DOHH2 (cell line): ENCODE results near the gene SULT1B1.

Experiments
- H3F3A ChIP-seq: fragments of 200-600 bp; sonication (generic), shearing (Covaris generic); 2 replicates; pipeline ENCODE4 v1.6.0; 2016; ENCODE audit warnings: antibody characterized with exemption, mild to moderate bottlenecking; ENCODE audit not compliant: control insufficient read depth, insufficient read depth
- H3K27ac ChIP-seq: fragments of 200-600 bp; sonication (generic); 2 replicates; pipeline ENCODE4 v1.5.1; 2014; ENCODE audit warnings: low read depth, mild to moderate bottlenecking, low read length, moderate library complexity
- H3K27me3 ChIP-seq: fragments of 200-600 bp; sonication (generic); 2 replicates; pipeline ENCODE4 v1.6.1; 2014; ENCODE audit warnings: mild to moderate bottlenecking, low read length, mixed read lengths; ENCODE audit not compliant: control insufficient read depth
- H3K36me3 ChIP-seq: fragments of 200-600 bp; sonication (generic); 2 replicates; pipeline ENCODE4 v1.6.1; 2014; ENCODE audit warnings: mild to moderate bottlenecking, low read length, moderate library complexity, mixed read lengths; ENCODE audit not compliant: control insufficient read depth
- H3K4me1 ChIP-seq: fragments of 200-600 bp; sonication (generic); 2 replicates; pipeline ENCODE4 v1.6.1; 2014; ENCODE audit warnings: mild to moderate bottlenecking, low read length, mixed read lengths; ENCODE audit not compliant: control insufficient read depth
- H3K4me2 ChIP-seq: fragments of 200-600 bp; sonication (generic); 2 replicates; pipeline ENCODE4 v1.6.0; 2014; ENCODE audit warnings: mild to moderate bottlenecking, low read length, moderate library complexity
- H3K4me3 ChIP-seq: fragments of 200-600 bp; sonication (generic); 2 replicates; pipeline ENCODE4 v1.5.1; 2014; ENCODE audit warnings: mild to moderate bottlenecking, low read length, mixed read lengths
- H3K79me2 ChIP-seq: fragments of 200-600 bp; sonication (generic); 2 replicates; pipeline ENCODE4 v1.6.1; 2014; ENCODE audit warnings: mild to moderate bottlenecking, low read length, mixed read lengths; ENCODE audit not compliant: control insufficient read depth
- H3K9me2 ChIP-seq: fragments of 200-600 bp; sonication (generic); replicated peaks from 2 replicates; pipeline ENCODE4 v1.6.1; 2014; ENCODE audit warnings: mild to moderate bottlenecking, low read length, mixed read lengths; ENCODE audit not compliant: control insufficient read depth
- H3K9me3 ChIP-seq: fragments of 200-600 bp; sonication (generic); 2 replicates; pipeline ENCODE4 v1.6.1; 2014; ENCODE audit warnings: antibody characterized with exemption, low read length, mixed read lengths; ENCODE audit not compliant: control insufficient read depth, insufficient read depth
- H4K20me1 ChIP-seq: fragments of 200-600 bp; sonication (generic); 2 replicates; pipeline ENCODE4 v1.6.0; 2014; ENCODE audit warnings: low read depth, mild to moderate bottlenecking, antibody characterized with exemption, low read length, moderate library complexity; ENCODE audit not compliant: control insufficient read depth, insufficient read depth
- EZH2phosphoT487 ChIP-seq: fragments of 200-600 bp; sonication (generic); IDR thresholded peaks from 2 replicates; pipeline ENCODE4 v1.6.1; 2017; ENCODE audit warnings: borderline replicate concordance, mild to moderate bottlenecking, antibody characterized with exemption, low read length, moderate library complexity, mixed read lengths
- TF ChIP-seq, protein P1 (sequence below): fragments of 200-600 bp; sonication (generic); IDR thresholded peaks from one replicate; pipeline ENCODE4 v1.5.1; 2014; ENCODE audit warnings: antibody characterized with exemption, mild to moderate bottlenecking, low read depth, low read length; ENCODE audit not compliant: poor library complexity, severe bottlenecking

The SULT1B1 gene

DNA sequence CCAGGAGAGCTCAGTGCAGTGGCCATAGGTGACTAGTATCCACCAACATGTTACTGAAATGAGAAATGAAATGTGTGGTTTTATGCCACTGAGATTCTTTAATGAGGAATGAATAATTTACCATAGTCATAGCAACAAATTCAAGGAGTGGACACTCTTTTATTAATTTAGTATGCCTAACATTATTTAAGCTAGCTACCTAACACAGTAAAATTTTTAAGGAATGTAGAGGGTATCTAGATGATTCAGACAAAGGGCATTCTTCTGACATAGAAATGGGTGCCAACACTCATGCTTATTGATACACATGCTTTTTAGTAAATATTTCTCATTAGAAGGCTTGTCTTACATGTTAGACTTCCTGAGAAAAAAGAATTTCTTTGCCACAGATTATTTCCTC, 33.3 kb upstream of the SULT1B1 start:
- Histone ChIP-seq H3K9me2 (no peaks in the 10 kb centered on the region), H3K27ac (no peak overlapping the region), H3K36me3 (no peaks in the 10 kb centered on the region), H3K79me2 (no peaks in the 10 kb centered on the region), H4K20me1 (no peaks in the 10 kb centered on the region), H3K4me1 (no peaks in the 10 kb centered on the region), H3K4me3 (no peak overlapping the region), H3K9me3 (no peaks in the 10 kb centered on the region), H3K27me3 (no peaks in the 10 kb centered on the region), H3K4me2 (no peak overlapping the region), H3F3A (no peaks in the 10 kb centered on the region)
- TF ChIP-seq, protein P1, sequence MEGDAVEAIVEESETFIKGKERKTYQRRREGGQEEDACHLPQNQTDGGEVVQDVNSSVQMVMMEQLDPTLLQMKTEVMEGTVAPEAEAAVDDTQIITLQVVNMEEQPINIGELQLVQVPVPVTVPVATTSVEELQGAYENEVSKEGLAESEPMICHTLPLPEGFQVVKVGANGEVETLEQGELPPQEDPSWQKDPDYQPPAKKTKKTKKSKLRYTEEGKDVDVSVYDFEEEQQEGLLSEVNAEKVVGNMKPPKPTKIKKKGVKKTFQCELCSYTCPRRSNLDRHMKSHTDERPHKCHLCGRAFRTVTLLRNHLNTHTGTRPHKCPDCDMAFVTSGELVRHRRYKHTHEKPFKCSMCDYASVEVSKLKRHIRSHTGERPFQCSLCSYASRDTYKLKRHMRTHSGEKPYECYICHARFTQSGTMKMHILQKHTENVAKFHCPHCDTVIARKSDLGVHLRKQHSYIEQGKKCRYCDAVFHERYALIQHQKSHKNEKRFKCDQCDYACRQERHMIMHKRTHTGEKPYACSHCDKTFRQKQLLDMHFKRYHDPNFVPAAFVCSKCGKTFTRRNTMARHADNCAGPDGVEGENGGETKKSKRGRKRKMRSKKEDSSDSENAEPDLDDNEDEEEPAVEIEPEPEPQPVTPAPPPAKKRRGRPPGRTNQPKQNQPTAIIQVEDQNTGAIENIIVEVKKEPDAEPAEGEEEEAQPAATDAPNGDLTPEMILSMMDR, result no peak
- no peak for TF ChIP-seq EZH2phosphoT487

DNA sequence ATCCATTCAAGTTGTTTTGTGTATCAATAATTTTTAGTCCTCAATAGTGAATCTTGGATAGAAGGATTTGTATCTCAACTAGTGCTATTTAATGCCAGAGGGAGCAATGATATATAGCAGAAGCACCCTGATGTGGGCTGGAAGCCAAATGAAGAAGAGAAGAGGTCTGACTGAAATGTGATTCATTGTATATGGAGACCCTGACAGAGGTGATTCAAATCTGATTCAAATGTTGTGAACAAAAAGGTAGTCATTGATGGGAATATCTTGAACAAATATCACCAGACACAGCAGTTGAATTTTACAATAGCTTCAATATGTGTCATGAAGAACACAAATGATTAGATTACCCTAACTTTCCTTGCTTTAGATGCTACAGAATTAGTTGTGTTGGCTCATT, 27.5 kb upstream of the SULT1B1 start:
- H3K4me1 ChIP-seq, result no peaks in the 10 kb centered on the region
- no peak for TF ChIP-seq EZH2phosphoT487
- TF ChIP-seq, protein P1, result no peak
- no peaks in the 10 kb centered on the region for H3F3A ChIP-seq
- no peak overlapping the region for H3K4me3 ChIP-seq
- H3K27me3 ChIP-seq, result no peaks in the 10 kb centered on the region
- H3K79me2 ChIP-seq, result no peaks in the 10 kb centered on the region
- no peak overlapping the region for H3K4me2 ChIP-seq
- H4K20me1 ChIP-seq, result no peaks in the 10 kb centered on the region
- H3K36me3 ChIP-seq, result no peaks in the 10 kb centered on the region
- H3K27ac ChIP-seq, result no peak overlapping the region
- H3K9me3 ChIP-seq, result peaks cover 3% of the 10 kb centered on the region; the same call in 1 of the 2 replicates
- H3K9me2 ChIP-seq, result no peaks in the 10 kb centered on the region

DNA sequence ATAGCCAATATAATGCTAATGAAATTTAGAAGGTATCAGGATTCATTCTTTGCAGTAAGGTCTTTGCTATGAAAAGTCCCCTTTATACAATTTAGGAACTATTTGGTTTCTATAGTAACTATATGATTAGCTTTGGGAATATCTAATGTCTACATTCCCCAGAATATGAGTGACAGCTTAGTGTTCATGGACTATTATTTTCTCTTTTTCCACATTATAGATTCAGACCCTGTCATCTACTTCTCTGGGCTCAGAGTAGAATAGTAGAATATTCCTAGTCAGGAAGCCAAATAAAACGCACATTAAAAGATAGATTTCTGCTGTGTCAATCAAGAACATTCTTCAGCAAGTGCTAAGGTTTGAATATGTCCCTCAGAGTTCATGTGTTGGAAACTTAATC, 26.1 kb upstream of the SULT1B1 start:
- H3K9me2 ChIP-seq, result no peaks in the 10 kb centered on the region
- TF ChIP-seq, protein P1, result no peak
- TF ChIP-seq EZH2phosphoT487, result no peak
- H3K27me3 ChIP-seq, result no peaks in the 10 kb centered on the region
- H3K4me2 ChIP-seq, result no peak overlapping the region
- no peaks in the 10 kb centered on the region for H3F3A ChIP-seq
- H3K79me2 ChIP-seq, result no peaks in the 10 kb centered on the region
- H3K36me3 ChIP-seq, result no peaks in the 10 kb centered on the region
- H3K4me3 ChIP-seq, result no peak overlapping the region
- H3K9me3 ChIP-seq, result peaks cover 3% of the 10 kb centered on the region; the same call in 1 of the 2 replicates
- H4K20me1 ChIP-seq, result no peaks in the 10 kb centered on the region
- H3K27ac ChIP-seq, result no peak overlapping the region
- H3K4me1 ChIP-seq, result no peaks in the 10 kb centered on the region
